ACC112 (cell line): Measurements from ENCODE around the gene PRSS57.
"Not testable (repeated sequence)": the region's sequence is repeated elsewhere in the genome, so short reads cannot be mapped to it uniquely, and the experiment has no call there.

ENCODE experiments used
- H2AFZ ChIP-seq: fragments of 200-600 bp; sonication (generic); one replicate; pipeline ENCODE4 v1.6.0; 2017; ENCODE audit warnings: antibody characterized with exemption, low read length; ENCODE audit not compliant: unreplicated experiment
- H3K27ac ChIP-seq: fragments of 200-600 bp; sonication (generic); 2 replicates; pipeline ENCODE4 v1.5.1; 2014; ENCODE audit warnings: low read depth, mild to moderate bottlenecking, antibody characterized with exemption, low read length, moderate library complexity
- H3K27me3 ChIP-seq: fragments of 200-600 bp; sonication (generic); 2 replicates; pipeline ENCODE4 v1.6.1; 2014; ENCODE audit warnings: mild to moderate bottlenecking, antibody characterized with exemption, low read length, moderate library complexity, mixed read lengths; ENCODE audit not compliant: insufficient read depth
- H3K36me3 ChIP-seq: fragments of 200-600 bp; sonication (generic); 2 replicates; pipeline ENCODE4 v1.6.1; 2016; ENCODE audit warnings: mild to moderate bottlenecking, antibody characterized with exemption, low read length, moderate library complexity, mixed read lengths; ENCODE audit not compliant: insufficient read depth
- H3K4me1 ChIP-seq: fragments of 200-600 bp; sonication (generic); one replicate; pipeline ENCODE4 v1.6.1; 2016; ENCODE audit warnings: low read length, mixed read lengths; ENCODE audit not compliant: insufficient read depth, unreplicated experiment, control insufficient read depth
- H3K4me3 ChIP-seq: fragments of 200-600 bp; sonication (generic); 2 replicates; pipeline ENCODE4 v1.5.1; 2014; ENCODE audit warnings: mild to moderate bottlenecking, low read depth, low read length
- H3K79me2 ChIP-seq: fragments of 200-600 bp; sonication (generic); one replicate; pipeline ENCODE4 v1.6.0; 2016; ENCODE audit warnings: low read length; ENCODE audit not compliant: control insufficient read depth, unreplicated experiment, insufficient read depth

The PRSS57 gene

GRCh38 chr19:732148-733069 is 37.2 kb upstream of the PRSS57 start:
- Histone ChIP-seq H3K27ac (no peak overlapping the region), H3K4me1 (no peaks in the 10 kb centered on the region), H3K4me3 (no peak overlapping the region), H3K27me3 (no peaks in the 10 kb centered on the region), H3K36me3 (no peaks in the 10 kb centered on the region), H2AFZ (no peak overlapping the region), H3K79me2 (no peaks in the 10 kb centered on the region)

GRCh38 chr19:731000-731399 is 35.7 kb upstream of the PRSS57 start:
- no peaks in the 10 kb centered on the region for H3K36me3 ChIP-seq
- H3K27me3 ChIP-seq: no peaks in the 10 kb centered on the region
- no peaks in the 10 kb centered on the region for H3K4me1 ChIP-seq
- H3K79me2 ChIP-seq: no peaks in the 10 kb centered on the region
- no peak overlapping the region for H2AFZ ChIP-seq
- no peak overlapping the region for H3K27ac ChIP-seq
- no peak overlapping the region for H3K4me3 ChIP-seq

- Histone ChIP-seq H2AFZ (no peak overlapping the region), H3K79me2 (no peaks in the 10 kb centered on the region), H3K4me1 (no peaks in the 10 kb centered on the region), H3K4me3 (no peak overlapping the region), H3K36me3 (no peaks in the 10 kb centered on the region), H3K27me3 (no peaks in the 10 kb centered on the region), H3K27ac (no peak overlapping the region)
Measured at GRCh38 chr19:729965-730668, 34.9 kb upstream of the PRSS57 start.

- H3K4me1 ChIP-seq, H2AFZ ChIP-seq, H3K36me3 ChIP-seq: not testable (repeated sequence)
Measured at GRCh38 chr19:729564-729963, 34.3 kb upstream of the PRSS57 start.

GRCh38 chr19:728011-728410 is 32.8 kb upstream of the PRSS57 start:
- H3K27me3 ChIP-seq: no peaks in the 10 kb centered on the region
- no peak overlapping the region for H2AFZ ChIP-seq
- H3K27ac ChIP-seq: no peak overlapping the region
- no peaks in the 10 kb centered on the region for H3K4me1 ChIP-seq
- no peaks in the 10 kb centered on the region for H3K79me2 ChIP-seq
- no peak overlapping the region for H3K4me3 ChIP-seq
- H3K36me3 ChIP-seq: no peaks in the 10 kb centered on the region

More at GRCh38 chr19:729564-729963, 34.3 kb upstream of the PRSS57 start:
- not testable (repeated sequence) for H3K4me3 ChIP-seq, H3K27me3 ChIP-seq, H3K79me2 ChIP-seq, H3K27ac ChIP-seq

- H3K4me3 ChIP-seq: no peak overlapping the region
- H3K4me1 ChIP-seq: no peaks in the 10 kb centered on the region
- no peak overlapping the region for H2AFZ ChIP-seq
- H3K79me2 ChIP-seq: no peaks in the 10 kb centered on the region
- H3K27me3 ChIP-seq: no peaks in the 10 kb centered on the region
- no peaks in the 10 kb centered on the region for H3K36me3 ChIP-seq
- no peak overlapping the region for H3K27ac ChIP-seq
Measured at GRCh38 chr19:726993-727956, 32.0 kb upstream of the PRSS57 start.

- H3K27ac ChIP-seq: no peak overlapping the region
- no peaks in the 10 kb centered on the region for H3K4me1 ChIP-seq
- H3K27me3 ChIP-seq: no peaks in the 10 kb centered on the region
- no peak overlapping the region for H3K4me3 ChIP-seq
- no peaks in the 10 kb centered on the region for H3K36me3 ChIP-seq
- H2AFZ ChIP-seq: no peak overlapping the region
- H3K79me2 ChIP-seq: no peaks in the 10 kb centered on the region
Measured at GRCh38 chr19:725461-726089, 30.3 kb upstream of the PRSS57 start.

- no peak overlapping the region for H3K27ac ChIP-seq
- no peak overlapping the region for H3K4me3 ChIP-seq
- no peak overlapping the region for H2AFZ ChIP-seq
- no peaks in the 10 kb centered on the region for H3K36me3 ChIP-seq
- peaks cover 11% of the 10 kb centered on the region; the same call in 1 of the 2 replicates for H3K27me3 ChIP-seq
- no peaks in the 10 kb centered on the region for H3K79me2 ChIP-seq
- no peaks in the 10 kb centered on the region for H3K4me1 ChIP-seq
Measured at GRCh38 chr19:723714-724113, 28.5 kb upstream of the PRSS57 start.

GRCh38 chr19:723247-723646 is 28.0 kb upstream of the PRSS57 start:
- Histone ChIP-seq H3K4me1 (no peaks in the 10 kb centered on the region), H3K79me2 (no peaks in the 10 kb centered on the region), H3K27me3 (peaks cover 11% of the 10 kb centered on the region; the same call in 1 of the 2 replicates), H2AFZ (no peak overlapping the region), H3K27ac (no peak overlapping the region), H3K4me3 (no peak overlapping the region), H3K36me3 (no peaks in the 10 kb centered on the region)
